Measurements from ENCODE around the gene ATMIN. TPM values are rescaled to one million over a fixed set of nuclear protein-coding genes. Genes with fewer than 3 reads are reported as not detected.
A peak's percentile ranks its signal among the peaks of the same experiment; 100 is the strongest.

Gene ATMIN
- total and polyA plus RNA-seq, 2 of the 13 experiments (the other 11 are each of a cell fraction or from before 2014, with no cell fraction given) = 34.6 to 60.4 TPM

DNA sequence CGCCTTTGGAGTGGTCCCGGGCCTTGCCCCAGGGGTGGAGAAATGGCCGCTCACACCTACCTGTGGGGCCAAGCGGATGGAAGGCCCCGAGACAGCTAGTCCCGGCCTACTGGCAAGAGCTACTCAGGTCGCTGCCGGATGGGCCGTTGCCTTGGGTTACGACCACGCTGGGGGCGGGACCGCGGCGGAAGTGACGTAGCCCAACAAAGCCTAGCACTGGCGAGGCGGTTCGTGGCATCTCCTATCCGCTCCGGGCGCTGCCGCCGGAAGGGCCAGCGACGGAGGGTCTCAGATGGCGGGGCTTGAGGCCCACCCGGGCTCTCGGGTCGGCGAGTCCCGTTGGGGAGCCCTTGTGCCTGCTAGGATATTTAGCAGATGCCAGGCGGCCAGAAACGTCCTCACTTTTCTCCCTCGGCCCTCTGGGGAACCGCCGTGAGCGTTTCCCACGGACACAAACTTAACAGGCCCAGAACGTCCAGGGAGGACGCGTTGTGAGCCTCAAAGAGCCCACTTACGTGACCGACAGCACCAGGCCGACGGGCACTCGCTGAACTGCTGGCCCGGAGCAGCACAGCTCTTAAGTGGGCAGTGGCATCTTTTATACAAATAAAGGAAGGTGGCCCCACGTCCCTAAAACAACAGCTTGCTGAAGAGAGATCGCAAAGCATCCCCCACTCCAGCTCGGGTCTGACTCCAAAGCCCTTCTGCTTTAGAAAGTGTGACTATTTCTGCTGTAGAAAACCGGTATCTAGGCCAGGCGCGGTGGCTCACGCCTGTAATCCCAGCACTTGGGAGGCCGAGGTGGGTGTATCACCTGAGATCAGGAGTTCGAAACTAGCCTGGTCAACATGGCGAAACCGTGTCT is 41.7 kb downstream of the ATMIN start, which contains the start of gene C16orf46 (continued):
- TF ChIP-seq, protein P1, sequence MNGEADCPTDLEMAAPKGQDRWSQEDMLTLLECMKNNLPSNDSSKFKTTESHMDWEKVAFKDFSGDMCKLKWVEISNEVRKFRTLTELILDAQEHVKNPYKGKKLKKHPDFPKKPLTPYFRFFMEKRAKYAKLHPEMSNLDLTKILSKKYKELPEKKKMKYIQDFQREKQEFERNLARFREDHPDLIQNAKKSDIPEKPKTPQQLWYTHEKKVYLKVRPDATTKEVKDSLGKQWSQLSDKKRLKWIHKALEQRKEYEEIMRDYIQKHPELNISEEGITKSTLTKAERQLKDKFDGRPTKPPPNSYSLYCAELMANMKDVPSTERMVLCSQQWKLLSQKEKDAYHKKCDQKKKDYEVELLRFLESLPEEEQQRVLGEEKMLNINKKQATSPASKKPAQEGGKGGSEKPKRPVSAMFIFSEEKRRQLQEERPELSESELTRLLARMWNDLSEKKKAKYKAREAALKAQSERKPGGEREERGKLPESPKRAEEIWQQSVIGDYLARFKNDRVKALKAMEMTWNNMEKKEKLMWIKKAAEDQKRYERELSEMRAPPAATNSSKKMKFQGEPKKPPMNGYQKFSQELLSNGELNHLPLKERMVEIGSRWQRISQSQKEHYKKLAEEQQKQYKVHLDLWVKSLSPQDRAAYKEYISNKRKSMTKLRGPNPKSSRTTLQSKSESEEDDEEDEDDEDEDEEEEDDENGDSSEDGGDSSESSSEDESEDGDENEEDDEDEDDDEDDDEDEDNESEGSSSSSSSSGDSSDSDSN (CRISPR knock-in tag; IDR thresholded peaks at IDR 0.05) = peak; percentile 91
- TF ChIP-seq, protein P2, sequence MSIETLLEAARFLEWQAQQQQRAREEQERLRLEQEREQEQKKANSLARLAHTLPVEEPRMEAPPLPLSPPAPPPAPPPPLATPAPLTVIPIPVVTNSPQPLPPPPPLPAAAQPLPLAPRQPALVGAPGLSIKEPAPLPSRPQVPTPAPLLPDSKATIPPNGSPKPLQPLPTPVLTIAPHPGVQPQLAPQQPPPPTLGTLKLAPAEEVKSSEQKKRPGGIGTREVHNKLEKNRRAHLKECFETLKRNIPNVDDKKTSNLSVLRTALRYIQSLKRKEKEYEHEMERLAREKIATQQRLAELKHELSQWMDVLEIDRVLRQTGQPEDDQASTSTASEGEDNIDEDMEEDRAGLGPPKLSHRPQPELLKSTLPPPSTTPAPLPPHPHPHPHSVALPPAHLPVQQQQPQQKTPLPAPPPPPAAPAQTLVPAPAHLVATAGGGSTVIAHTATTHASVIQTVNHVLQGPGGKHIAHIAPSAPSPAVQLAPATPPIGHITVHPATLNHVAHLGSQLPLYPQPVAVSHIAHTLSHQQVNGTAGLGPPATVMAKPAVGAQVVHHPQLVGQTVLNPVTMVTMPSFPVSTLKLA (IDR thresholded peaks at IDR 0.05) = peak; percentile 57
- peak; percentile 87 for TF ChIP-seq SALL1 (CRISPR knock-in tag; IDR thresholded peaks at IDR 0.05)

DNA sequence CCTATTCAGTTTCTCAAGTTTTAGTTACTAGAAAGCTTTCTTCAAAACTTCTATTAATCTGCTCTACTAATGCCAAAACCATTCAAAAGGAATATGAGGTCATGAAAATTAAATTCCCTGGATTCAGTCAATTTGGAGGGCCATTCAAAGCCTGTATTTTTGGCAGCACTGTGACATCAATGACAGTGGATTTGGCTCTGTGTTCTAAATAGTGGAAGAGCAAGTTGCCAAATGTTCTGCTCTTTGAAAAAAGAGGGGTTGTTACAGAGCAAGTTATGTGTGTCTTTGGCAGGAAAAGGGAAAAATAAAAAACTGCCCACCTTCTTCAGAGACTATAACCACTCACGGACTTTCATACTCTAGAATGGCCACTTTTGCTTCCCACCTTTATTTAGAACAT is 44.6 kb downstream of the ATMIN start:
- no peak overlapping the region for H3K27ac ChIP-seq (ENCODE audit: extremely low read length, insufficient read depth, low read length)
- H3K27me3 ChIP-seq (ENCODE audit: control insufficient read depth in 1 of 2, insufficient read depth in 2 of 2, low read length in 2 of 2) = no peaks in the 10 kb centered on the region; a peak in 1 of 5 replicates
- H2AFZ ChIP-seq (ENCODE audit: low read length) = no peak overlapping the region
- WGBS (ENCODE audit: low lambda C conversion rate) = 95% methylated on average over 1 of the region's 1 CpG
- POLR2A ChIA-PET = no interaction called here
- ATAC-seq = no peak
- H3K9me3 ChIP-seq (ENCODE audit: low read length) = no peaks in the 10 kb centered on the region
- TSS peak; percentile 39 for BruUV-seq (replicated peaks)
- no peaks in the 10 kb centered on the region for H4K20me1 ChIP-seq (ENCODE audit: insufficient read depth, low read length)
- H3K4me1 ChIP-seq (ENCODE audit: insufficient read depth, low read length) = peaks cover 15% of the 10 kb centered on the region
- TF ChIP-seq RBM22 (optimal IDR thresholded peaks at IDR 0.05; ENCODE audit: low read length) (peak; percentile 75), PHF20 (CRISPR knock-in tag; IDR thresholded peaks at IDR 0.05) (no peak), TGIF2 (CRISPR knock-in tag; IDR thresholded peaks at IDR 0.05) (no peak)
- no peak overlapping the region for H3K9ac ChIP-seq (ENCODE audit: insufficient read depth, low read depth, low read length)
- H3K36me3 ChIP-seq (replicated peaks in 1 of 2; ENCODE audit: control insufficient read depth in 1 of 2, insufficient read depth in 2 of 2, low read length in 2 of 2) = peaks cover 6 to 29% of the 10 kb centered on the region in 2 experiments
- CTCF ChIA-PET (ENCODE audit: low intra/inter-chr PET ratio, low total read pairs) = no interaction called here
- intact Hi-C loops (cut with micrococcal nuclease; ENCODE audit: unreplicated experiment) = no loop called here
- FAIRE-seq = no peak
- DNase-seq (ENCODE audit: low spot score) = no peak
- no peak overlapping the region for H3K4me2 ChIP-seq (ENCODE audit: low read depth, low read length)
- in situ Hi-C loops (cut with HindIII; ENCODE audit: extremely low pct_ligation_motif_present, low pct_unique_long_range_greater_than_20kb) = no loop called here
- H3K4me3 ChIP-seq (replicated peaks in 1 of 3; ENCODE audit: insufficient read depth in 1 of 3, low read depth in 2 of 3, low read length in 3 of 3) = no peak overlapping the region
- no peaks in the 10 kb centered on the region for H3K79me2 ChIP-seq (ENCODE audit: insufficient read depth, low read length)
